Loucy (cell line): ENCODE data around the gene RGMA.

Experiments
- H2AFZ ChIP-seq: fragments of 200-600 bp; sonication (generic); 2 replicates; pipeline ENCODE4 v1.6.0; 2016; ENCODE audit warnings: antibody characterized with exemption, mild to moderate bottlenecking, low read length, moderate library complexity
- H3F3A ChIP-seq: fragments of 200-600 bp; 2 replicates; pipeline ENCODE4 v1.6.0; 2016; ENCODE audit warnings: antibody characterized with exemption, low read depth, mild to moderate bottlenecking
- H3K27me3 ChIP-seq: fragments of 200-600 bp; sonication (generic); 2 replicates; pipeline ENCODE4 v1.6.1; 2014; ENCODE audit warnings: low read length, mild to moderate bottlenecking; ENCODE audit not compliant: insufficient read depth, poor library complexity, severe bottlenecking
- H3K36me3 ChIP-seq: fragments of 200-600 bp; sonication (generic); 2 replicates; pipeline ENCODE4 v1.6.1; 2016; ENCODE audit warnings: low read length; ENCODE audit not compliant: insufficient read depth
- H3K4me1 ChIP-seq: fragments of 200-600 bp; sonication (generic); 2 replicates; pipeline ENCODE4 v1.5.1; 2014; ENCODE audit warnings: low read length, mild to moderate bottlenecking; ENCODE audit not compliant: insufficient read depth, poor library complexity, severe bottlenecking
- H3K4me2 ChIP-seq: fragments of 200-600 bp; sonication (generic); 2 replicates; pipeline ENCODE4 v1.6.0; 2014; ENCODE audit warnings: antibody characterized with exemption, low read length, low read depth, mild to moderate bottlenecking; ENCODE audit not compliant: poor library complexity, severe bottlenecking
- H3K4me3 ChIP-seq: fragments of 200-600 bp; sonication (generic); 2 replicates; pipeline ENCODE4 v1.5.1; 2014; ENCODE audit warnings: low read length, mild to moderate bottlenecking, mixed read lengths; ENCODE audit not compliant: poor library complexity, severe bottlenecking
- H3K79me2 ChIP-seq: fragments of 200-600 bp; sonication (generic); 2 replicates; pipeline ENCODE4 v1.6.1; 2014; ENCODE audit warnings: low read length; ENCODE audit not compliant: insufficient read depth
- H3K9ac ChIP-seq: fragments of 200-600 bp; sonication (generic); 2 replicates; pipeline ENCODE4 v1.6.0; 2014; ENCODE audit warnings: mild to moderate bottlenecking, low read depth, low read length, moderate library complexity; ENCODE audit not compliant: poor library complexity, severe bottlenecking
- H3K9me2 ChIP-seq: fragments of 200-600 bp; sonication (generic); replicated peaks from 2 replicates; pipeline ENCODE4 v1.6.1; 2016; ENCODE audit warnings: low read depth, low read length, mixed read lengths
- H3K9me3 ChIP-seq: fragments of 200-600 bp; sonication (generic); 2 replicates; pipeline ENCODE4 v1.6.1; 2014; ENCODE audit warnings: mild to moderate bottlenecking, antibody characterized with exemption, low read length, low read depth; ENCODE audit not compliant: insufficient read depth
- H4K20me1 ChIP-seq: fragments of 200-600 bp; sonication (generic); 2 replicates; pipeline ENCODE4 v1.6.0; 2014; ENCODE audit warnings: antibody characterized with exemption, low read length, mild to moderate bottlenecking; ENCODE audit not compliant: insufficient read depth, poor library complexity, severe bottlenecking
- CTCF ChIP-seq: fragments of 200-600 bp; sonication (generic); conservative IDR thresholded peaks from 2 replicates; pipeline ENCODE4 v1.5.1; 2014; ENCODE audit warnings: mild to moderate bottlenecking, antibody characterized with exemption, low read length
- EZH2phosphoT487 ChIP-seq: fragments of 200-600 bp; IDR thresholded peaks from 2 replicates; pipeline ENCODE4 v1.6.1; 2018; ENCODE audit warnings: antibody characterized with exemption, mild to moderate bottlenecking, moderate library complexity, borderline replicate concordance

RGMA gene

DNA sequence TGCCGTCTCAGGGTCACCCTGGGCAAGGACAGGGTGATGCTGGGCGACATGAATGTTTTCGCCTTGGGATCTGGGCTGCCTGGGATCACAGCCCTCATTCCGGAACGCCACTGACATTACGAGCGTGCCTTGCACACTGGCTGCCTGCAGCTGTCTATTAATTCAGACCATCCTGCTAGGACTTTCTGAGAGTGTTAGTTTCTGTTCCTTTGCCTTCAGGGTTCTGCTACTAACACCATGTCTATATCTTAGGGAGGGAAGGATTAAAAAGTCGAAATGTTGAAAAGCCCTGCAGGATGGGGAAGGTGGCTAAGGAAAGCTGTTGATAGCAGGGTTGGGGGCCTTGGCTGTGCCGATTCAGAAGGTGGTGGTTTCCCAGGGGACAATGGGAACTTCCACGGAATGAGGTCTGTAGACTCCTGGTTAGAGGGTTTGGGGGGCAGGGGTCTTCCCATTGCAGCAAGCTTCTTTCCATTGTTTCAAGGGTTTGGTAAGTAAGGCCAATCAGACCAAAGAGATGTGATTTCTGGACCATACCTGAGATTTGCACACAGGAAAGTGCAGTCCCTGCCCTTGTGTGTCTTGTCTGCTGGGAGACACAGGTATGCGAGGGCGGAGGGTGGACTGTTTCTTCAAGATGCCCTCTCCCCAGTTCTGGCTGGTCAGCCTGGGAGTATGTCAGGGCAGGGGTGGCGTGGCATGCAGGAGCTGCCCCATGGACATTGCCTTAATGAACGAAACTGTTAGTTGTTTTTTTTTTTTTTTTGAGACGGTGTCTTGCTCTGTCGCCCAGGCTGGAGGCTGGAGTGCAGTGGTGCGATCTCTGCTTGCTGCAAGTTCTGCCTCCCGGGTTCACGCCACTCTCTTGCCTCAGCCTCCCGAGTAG, 50.9 kb downstream of the RGMA start:
- no peaks in the 10 kb centered on the region for H3K36me3 ChIP-seq
- H4K20me1 ChIP-seq, result no peaks in the 10 kb centered on the region
- no peaks in the 10 kb centered on the region for H3K27me3 ChIP-seq
- no peak overlapping the region for H3K9ac ChIP-seq
- no peaks in the 10 kb centered on the region for H3K4me1 ChIP-seq
- H3K79me2 ChIP-seq, result no peaks in the 10 kb centered on the region
- H3F3A ChIP-seq, result no peaks in the 10 kb centered on the region
- H2AFZ ChIP-seq, result no peak overlapping the region
- no peak overlapping the region for H3K4me2 ChIP-seq
- no peak for TF ChIP-seq CTCF
- H3K4me3 ChIP-seq, result no peak overlapping the region
- H3K9me3 ChIP-seq, result no peaks in the 10 kb centered on the region
- no peaks in the 10 kb centered on the region for H3K9me2 ChIP-seq

DNA sequence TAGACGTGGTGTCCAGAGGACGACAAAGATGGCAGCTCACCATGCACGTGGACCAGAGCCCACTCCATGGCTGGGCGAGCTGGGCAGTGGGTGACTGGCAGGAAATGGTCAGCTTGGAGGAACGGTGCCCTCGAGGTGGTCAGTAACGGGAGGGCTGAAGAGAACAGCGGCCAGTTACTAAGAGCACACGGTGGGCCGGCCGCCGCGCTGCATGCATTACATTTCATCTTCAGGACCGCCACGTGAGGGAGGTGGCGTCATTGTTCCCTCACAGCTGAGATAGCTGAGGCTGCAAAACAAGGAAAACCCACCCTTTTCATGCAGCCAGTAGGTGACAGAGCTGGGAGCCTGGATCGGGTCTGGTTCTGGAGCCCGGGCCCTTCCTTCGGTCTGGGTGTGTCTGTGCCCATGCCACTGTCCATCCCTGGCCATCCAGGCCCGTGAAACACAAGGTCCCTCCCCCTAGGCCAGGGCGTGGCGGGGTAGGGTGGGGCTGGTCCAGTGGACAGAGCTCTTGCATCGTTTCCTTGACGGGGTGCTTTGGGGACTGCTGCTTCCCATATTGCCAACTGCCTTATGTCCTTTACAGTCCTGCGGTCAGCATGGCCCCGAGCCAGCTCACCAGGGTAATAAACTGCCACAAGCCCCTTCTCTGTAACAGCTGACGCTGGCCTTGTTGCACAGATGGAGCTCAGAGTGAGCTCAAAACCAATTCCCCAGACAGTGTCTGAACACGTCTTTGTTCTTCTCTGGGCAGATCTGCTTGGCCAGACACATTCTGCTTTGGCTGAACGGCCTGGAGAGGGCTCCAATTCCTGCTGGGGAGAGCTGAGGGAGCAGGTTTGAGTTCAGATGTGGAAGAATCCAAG, 51.8 kb downstream of the RGMA start:
- no peaks in the 10 kb centered on the region for H3K9me3 ChIP-seq
- H3K36me3 ChIP-seq, result no peaks in the 10 kb centered on the region
- no peak overlapping the region for H3K4me2 ChIP-seq
- H3K79me2 ChIP-seq, result no peaks in the 10 kb centered on the region
- no peak overlapping the region for H3K4me3 ChIP-seq
- TF ChIP-seq CTCF, result no peak
- TF ChIP-seq EZH2phosphoT487, result no peak
- H2AFZ ChIP-seq, result no peak overlapping the region
- H3F3A ChIP-seq, result no peaks in the 10 kb centered on the region
- H3K9ac ChIP-seq, result no peak overlapping the region
- H3K9me2 ChIP-seq, result no peaks in the 10 kb centered on the region
- no peaks in the 10 kb centered on the region for H3K27me3 ChIP-seq
- H4K20me1 ChIP-seq, result no peaks in the 10 kb centered on the region
- no peaks in the 10 kb centered on the region for H3K4me1 ChIP-seq

GRCh38 chr15:93035953-93036810, 52.8 kb downstream of the RGMA start:
- Histone ChIP-seq H3K9me2 (no peaks in the 10 kb centered on the region), H3K36me3 (no peaks in the 10 kb centered on the region), H2AFZ (peak overlapping the region; percentile 91), H3K9me3 (no peaks in the 10 kb centered on the region), H3K4me3 (peak overlapping the region; percentile 51), H4K20me1 (no peaks in the 10 kb centered on the region), H3K9ac (no peak overlapping the region), H3F3A (no peaks in the 10 kb centered on the region), H3K27me3 (no peaks in the 10 kb centered on the region), H3K4me2 (peak overlapping the region; percentile 64), H3K4me1 (no peaks in the 10 kb centered on the region), H3K79me2 (no peaks in the 10 kb centered on the region)
- no peak for TF ChIP-seq EZH2phosphoT487
- TF ChIP-seq CTCF, result peak; percentile 80
